DMS53 treated with DMSO at 0.1 percent for 48 hours (cell line): ENCODE data around the gene DOK6.

Source experiments
- DNase-seq: peaks from one replicate; lab custom pipeline; 2025; ENCODE audit not compliant: unreplicated experiment; lab: John Stamatoyannopoulos, UW

The DOK6 gene

DNA sequence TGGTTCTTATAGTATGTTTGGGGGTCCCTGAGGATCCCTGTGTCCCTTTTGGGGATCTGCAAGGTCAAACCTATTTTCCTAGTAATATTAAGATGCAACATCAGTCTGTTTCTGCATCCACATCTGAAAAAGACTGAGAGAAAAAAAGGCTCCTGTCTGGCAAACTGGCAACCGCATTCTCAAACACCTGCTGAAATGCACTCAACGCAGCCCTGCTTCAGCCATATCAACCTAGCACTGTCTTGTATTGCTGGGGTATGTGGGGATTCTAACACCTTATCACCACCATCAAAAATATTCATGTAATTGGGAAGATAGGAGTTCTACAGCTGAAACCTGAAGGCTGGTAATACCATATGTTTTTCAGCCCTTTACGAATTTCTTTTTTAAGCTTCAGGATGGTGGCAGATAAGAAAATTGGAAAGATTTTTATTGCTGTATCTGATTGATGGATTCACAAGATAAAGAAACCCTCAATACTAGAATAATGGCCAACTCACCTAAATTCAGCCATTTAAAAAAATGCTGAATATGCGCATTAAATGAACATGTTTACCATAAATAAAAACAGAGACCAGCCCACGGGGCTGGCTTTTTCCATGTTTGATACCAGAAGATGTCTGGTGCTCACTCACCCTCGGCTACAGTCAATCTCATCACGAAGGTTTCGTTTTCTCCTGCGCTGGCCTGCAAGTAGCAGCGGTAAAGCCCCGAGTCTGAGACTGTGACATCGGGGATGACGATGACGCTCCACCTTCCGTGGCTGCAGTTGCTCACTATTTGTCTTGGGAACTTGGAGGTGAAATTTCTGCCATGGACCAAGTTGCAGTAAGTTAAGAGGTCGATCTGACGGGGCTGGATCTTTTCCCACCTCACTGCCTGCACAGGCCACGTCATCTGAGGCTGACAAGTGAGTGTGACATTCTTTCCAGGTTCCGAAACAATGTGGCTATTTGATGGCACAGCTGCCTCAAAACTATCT lies 494.7 kb downstream of the DOK6 start:
- no peak for DNase-seq

DNA sequence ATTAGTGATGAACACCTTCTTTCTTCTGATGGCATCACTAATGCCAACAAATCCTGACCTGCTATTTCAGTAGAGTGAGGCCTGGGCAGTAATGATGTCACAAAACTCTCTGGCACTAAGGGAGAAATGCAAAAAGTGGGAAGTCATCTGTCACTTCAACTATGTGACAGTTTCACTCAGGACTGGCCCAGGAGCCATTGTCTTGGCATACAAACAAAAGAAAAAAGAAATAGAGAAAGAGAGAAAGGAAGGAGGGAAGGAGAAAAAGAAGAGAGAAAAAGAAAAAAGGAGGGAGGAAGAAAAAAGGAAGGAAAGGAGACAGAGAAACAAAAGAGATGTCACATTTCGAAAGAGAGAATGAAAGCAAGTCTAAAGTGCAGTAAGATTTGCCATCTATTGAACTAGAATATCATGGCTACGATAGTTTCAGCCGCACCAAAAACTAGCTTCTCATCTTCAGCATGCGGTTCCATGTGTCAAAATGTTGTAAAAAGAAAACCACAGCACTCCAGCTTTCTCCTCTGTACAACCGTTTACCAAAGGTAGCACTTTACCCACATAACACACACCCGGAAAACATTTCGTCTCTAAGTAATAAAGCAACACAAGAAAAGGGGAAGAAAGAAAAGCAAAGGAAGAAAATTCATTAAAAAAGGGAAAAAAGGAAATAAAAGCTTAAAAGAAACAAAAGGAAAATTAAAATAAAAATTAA lies 496.9 kb downstream of the DOK6 start:
- DNase-seq, result no peak

DNA sequence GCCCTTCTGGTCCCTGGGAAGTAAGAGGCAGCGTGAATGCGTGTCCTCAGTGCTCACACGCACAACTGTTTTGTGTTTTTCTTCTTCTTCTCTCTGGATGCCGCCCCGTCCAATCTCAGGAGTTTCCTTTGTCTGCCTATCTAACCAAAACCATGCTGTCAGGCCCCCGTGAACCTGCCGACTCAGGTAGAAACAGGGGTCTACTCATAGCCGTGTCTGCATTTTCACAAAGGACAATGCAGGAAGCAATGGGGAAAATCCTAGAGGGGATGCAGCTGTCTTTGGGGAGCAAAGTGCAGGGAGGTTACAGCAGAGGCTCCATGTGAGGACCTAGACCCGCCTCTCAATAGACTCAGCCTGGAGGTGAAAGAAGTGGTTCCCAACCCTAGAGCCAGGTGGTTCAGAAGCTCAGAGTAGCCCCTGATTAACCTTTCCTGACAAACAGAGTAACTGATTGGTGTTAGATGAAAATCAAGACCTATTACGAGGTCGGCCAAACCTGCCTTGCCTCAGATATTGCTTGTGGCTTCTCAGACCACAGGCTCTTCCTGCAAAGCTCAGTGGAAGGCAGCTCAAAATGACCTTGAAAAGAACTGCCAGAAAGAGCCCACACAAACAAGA lies 497.7 kb downstream of the DOK6 start:
- no peak for DNase-seq
